GM18868 (cell line): Measurements from ENCODE around the gene NRARP.
A peak's percentile ranks its signal among the peaks of the same experiment; 100 is the strongest.
"Not testable (repeated sequence)": the region's sequence is repeated elsewhere in the genome, so short reads cannot be mapped to it uniquely, and the experiment has no call there.

Source experiments
- ATAC-seq: cut with Tn5 transposase; IDR thresholded peaks from one replicate; pipeline ENCODE4 v1.9.1; 2021; ENCODE audit warnings: mild to moderate bottlenecking, moderate library complexity; ENCODE audit not compliant: unreplicated experiment

The NRARP gene

GRCh38 chr9:137302118-137302448 is at the start of gene NRARP:
NRARP (minus strand) TSS chr9:137302271; CDS start chr9:137301928, 343 bp downstream.
- peak; percentile 67 for ATAC-seq

- no peak for ATAC-seq
Observed at GRCh38 chr9:137350696-137351584, 48.9 kb upstream of the NRARP start.

- ATAC-seq: no peak
Observed at GRCh38 chr9:137349471-137350033, 47.5 kb upstream of the NRARP start.

- ATAC-seq: no peak
Observed at GRCh38 chr9:137348769-137349470, 46.8 kb upstream of the NRARP start.

GRCh38 chr9:137347928-137348327 is 45.9 kb upstream of the NRARP start:
- ATAC-seq: no peak

GRCh38 chr9:137342482-137342881 is 40.4 kb upstream of the NRARP start:
- ATAC-seq: no peak

- no peak for ATAC-seq
Observed at GRCh38 chr9:137341227-137341626, 39.2 kb upstream of the NRARP start.

- ATAC-seq: not testable (repeated sequence)
Observed at GRCh38 chr9:137339908-137340462, 37.9 kb upstream of the NRARP start.

GRCh38 chr9:137339045-137339907 is 37.2 kb upstream of the NRARP start:
- ATAC-seq: no peak

- no peak for ATAC-seq
Observed at GRCh38 chr9:137336735-137337134, 34.7 kb upstream of the NRARP start.

- no peak for ATAC-seq
Observed at GRCh38 chr9:137333016-137333671, 31.1 kb upstream of the NRARP start.

GRCh38 chr9:137331929-137332328 is 29.9 kb upstream of the NRARP start:
- no peak for ATAC-seq

- no peak for ATAC-seq
Observed at GRCh38 chr9:137330689-137331088, 28.6 kb upstream of the NRARP start.

GRCh38 chr9:137329590-137329989 is 27.5 kb upstream of the NRARP start:
- not testable (repeated sequence) for ATAC-seq

GRCh38 chr9:137327641-137328550 is 25.8 kb upstream of the NRARP start:
- ATAC-seq: not testable (repeated sequence)

- ATAC-seq: no peak
Observed at GRCh38 chr9:137326445-137327065, 24.5 kb upstream of the NRARP start.

GRCh38 chr9:137325799-137326198 is 23.7 kb upstream of the NRARP start:
- no peak for ATAC-seq

- ATAC-seq: no peak
Observed at GRCh38 chr9:137325124-137325523, 23.1 kb upstream of the NRARP start.
